CD4-positive, alpha-beta T cell (primary cell): ENCODE data around the gene GPC6. TPM values are rescaled to one million over a fixed set of nuclear protein-coding genes. Genes with fewer than 3 reads are reported as not detected.

Experiments
- ATAC-seq: fragments of 200-7000 bp; cut with Tn5 transposase; one replicate; pipeline ENCODE4 v1.10.0; 2022; ENCODE audit warnings: mild to moderate bottlenecking; ENCODE audit not compliant: poor library complexity
- CTCF ChIA-PET: fragments of 350-600 bp; sonication (Branson Sonifier 250); formaldehyde crosslinking; loops from one replicate; lab custom pipeline; 2021; ENCODE audit warnings: antibody characterized with exemption, inconsistent platforms; lab: Charles Lee
- POLR2A ChIA-PET: fragments of 350-600 bp; sonication (Branson Sonifier 250); formaldehyde crosslinking; loops from one replicate; lab custom pipeline; 2021; ENCODE audit warnings: antibody characterized with exemption, inconsistent platforms; lab: Charles Lee
- DNase-seq, 14 experiments: peaks; one replicate each; pipeline ENCODE4 v3.0.0-alpha.2; 2013 to 2020; ENCODE audit warnings: mixed read lengths in 2 of 14
- H3K27ac ChIP-seq, 2 donors: one replicate each; pipeline versions ENCODE4 v1.5.1 to v1.7.0; 2013; ENCODE audit warnings: low read length in 2 of 2, low read depth in 1 of 2, mild to moderate bottlenecking in 1 of 2
- H3K27me3 ChIP-seq, 2 experiments: 1 replicate in 1 of 2; 2 replicates in 1 of 2; pipeline versions ENCODE4 v1.6.1 to v1.7.0; 2013; ENCODE audit warnings: low read length in 2 of 2, control low read depth in 1 of 2, mild to moderate bottlenecking in 1 of 2, moderate library complexity in 1 of 2; ENCODE audit not compliant: insufficient read depth in 2 of 2, control insufficient read depth in 1 of 2
- H3K36me3 ChIP-seq: one replicate; pipeline ENCODE4 v1.6.1; 2013; ENCODE audit warnings: low read length, control low read depth; ENCODE audit not compliant: insufficient read depth
- H3K4me1 ChIP-seq: one replicate; pipeline ENCODE4 v1.6.1; 2013; ENCODE audit warnings: low read length, control low read depth; ENCODE audit not compliant: insufficient read depth
- H3K4me3 ChIP-seq: one replicate; pipeline ENCODE4 v1.5.1; 2013; ENCODE audit warnings: mild to moderate bottlenecking, low read length, moderate library complexity
- H3K9me3 ChIP-seq, 2 experiments: 1 replicate in 1 of 2; 2 replicates in 1 of 2; pipeline versions ENCODE4 v1.6.1 to v1.7.0; 2013; ENCODE audit warnings: low read length in 2 of 2, mild to moderate bottlenecking in 2 of 2, control low read depth in 1 of 2, moderate library complexity in 1 of 2; ENCODE audit not compliant: control insufficient read depth in 1 of 2, insufficient read depth in 1 of 2
- H3K27ac Mint-ChIP-seq: one replicate; pipeline ENCODE4 v1.8.0; 2020; ENCODE audit warnings: mixed read lengths
- H3K27me3 Mint-ChIP-seq: one replicate; pipeline ENCODE4 v1.8.0; 2021; ENCODE audit warnings: mixed read lengths
- H3K36me3 Mint-ChIP-seq: one replicate; pipeline ENCODE4 v1.8.0; 2021; ENCODE audit warnings: low read depth, mixed read lengths
- H3K4me1 Mint-ChIP-seq: one replicate; pipeline ENCODE4 v1.8.0; 2021; ENCODE audit warnings: low read depth, mixed read lengths
- H3K4me3 Mint-ChIP-seq: one replicate; pipeline ENCODE4 v1.8.0; 2020; ENCODE audit warnings: mild to moderate bottlenecking, mixed read lengths
- H3K9me3 Mint-ChIP-seq: one replicate; pipeline ENCODE4 v1.8.0; 2020; ENCODE audit warnings: mixed read lengths
- CTCF ChIP-seq: fragments of 200-600 bp; IDR thresholded peaks from one replicate; pipeline ENCODE4 v1.8.0; 2022; ENCODE audit warnings: antibody characterized with exemption, mild to moderate bottlenecking
- intact Hi-C, 2 experiments: fragments of 100-400 bp; cut with DNase I in 1 of 2; cut with micrococcal nuclease in 1 of 2; formaldehyde crosslinking; loops; one replicate each; pipeline versions ENCODE4 v1.15.1 to v1.9.0; 2023 to 2025; cut with DNase I, micrococcal nuclease
- total RNA-seq, 174 experiments: library from RNA in 2 of 174; stranded (reverse) in 2 of 174; gene quantifications; one replicate each; pipeline ENCODE4 v1.2.3 and lab custom pipeline; 2021 to 2026

The GPC6 gene
- total RNA-seq, 2 experiments from 2014 or later, result not detected

GRCh38 chr13:93502987-93503615 is 276.5 kb downstream of the GPC6 start:
- CTCF ChIA-PET, result no interaction called here
- Mint-ChIP-seq H3K4me3 (no peak overlapping the region), H3K36me3 (no peaks in the 10 kb centered on the region), H3K27me3 (no peaks in the 10 kb centered on the region), H3K27ac (no peak overlapping the region), H3K9me3 (no peaks in the 10 kb centered on the region), H3K4me1 (no peaks in the 10 kb centered on the region)
- Histone ChIP-seq H3K4me1 (no peaks in the 10 kb centered on the region), H3K27me3 (no peaks in the 10 kb centered on the region), H3K9me3 (no peaks in the 10 kb centered on the region), H3K36me3 (no peaks in the 10 kb centered on the region), H3K4me3 (no peak overlapping the region), H3K27ac (no peak overlapping the region)
- no peak for ATAC-seq
- no peak for TF ChIP-seq CTCF
- DNase-seq, result no peak
- intact Hi-C loops, result no loop called here
- POLR2A ChIA-PET, result no interaction called here

GRCh38 chr13:93505104-93505952 is 278.7 kb downstream of the GPC6 start:
- DNase-seq (no peak), ATAC-seq (no peak)
- POLR2A ChIA-PET, result no interaction called here
- H3K9me3 Mint-ChIP-seq, result no peaks in the 10 kb centered on the region
- H3K36me3 ChIP-seq, result no peaks in the 10 kb centered on the region
- no peaks in the 10 kb centered on the region for H3K27me3 ChIP-seq
- no peak overlapping the region for H3K4me3 Mint-ChIP-seq
- H3K9me3 ChIP-seq, result no peaks in the 10 kb centered on the region
- no peaks in the 10 kb centered on the region for H3K4me1 ChIP-seq
- no peak for TF ChIP-seq CTCF
- intact Hi-C loops, result no loop called here
- CTCF ChIA-PET, result no interaction called here
- H3K27ac Mint-ChIP-seq, result no peak overlapping the region
- no peak overlapping the region for H3K27ac ChIP-seq
- H3K4me3 ChIP-seq, result no peak overlapping the region
- H3K4me1 Mint-ChIP-seq, result no peaks in the 10 kb centered on the region
- no peaks in the 10 kb centered on the region for H3K27me3 Mint-ChIP-seq
- no peaks in the 10 kb centered on the region for H3K36me3 Mint-ChIP-seq

- intact Hi-C loops, result no loop called here
- Histone ChIP-seq H3K27me3 (no peaks in the 10 kb centered on the region), H3K36me3 (no peaks in the 10 kb centered on the region), H3K4me3 (no peak overlapping the region), H3K9me3 (no peaks in the 10 kb centered on the region), H3K27ac (no peak overlapping the region), H3K4me1 (no peaks in the 10 kb centered on the region)
- peaks cover 3% of the 10 kb centered on the region for H3K27me3 Mint-ChIP-seq
- H3K9me3 Mint-ChIP-seq, result no peaks in the 10 kb centered on the region
- no peak overlapping the region for H3K4me3 Mint-ChIP-seq
- H3K27ac Mint-ChIP-seq, result no peak overlapping the region
- TF ChIP-seq CTCF, result no peak
- DNase-seq, result no peak
- ChIA-PET POLR2A (no interaction called here), CTCF (interaction anchor here (0.5 kb wide), 1 partner anchor 918 kb away, joined by 3 read pairs; no protein-coding TSS in a partner anchor)
- ATAC-seq, result no peak
- no peaks in the 10 kb centered on the region for H3K4me1 Mint-ChIP-seq
- H3K36me3 Mint-ChIP-seq, result no peaks in the 10 kb centered on the region
Measured at GRCh38 chr13:93511011-93511410, 284.4 kb downstream of the GPC6 start.
